HG02870 (cell line): ENCODE measurements around the gene COPG2.
"Not testable (repeated sequence)": the region's sequence is repeated elsewhere in the genome, so short reads cannot be mapped to it uniquely, and the experiment has no call there.

Source experiments
- ATAC-seq: cut with Tn5 transposase; IDR thresholded peaks from one replicate; pipeline ENCODE4 v1.9.1; 2021; ENCODE audit warnings: mild to moderate bottlenecking, moderate library complexity; ENCODE audit not compliant: unreplicated experiment

COPG2 gene

GRCh38 chr7:130566168-130566897 lies 102.2 kb downstream of the COPG2 start:
- ATAC-seq: no peak

GRCh38 chr7:130560972-130561371 lies 107.6 kb downstream of the COPG2 start:
- ATAC-seq: peak; percentile 76

- no peak for ATAC-seq
Measured at GRCh38 chr7:130559184-130559583, 109.4 kb downstream of the COPG2 start.

- no peak for ATAC-seq
Measured at GRCh38 chr7:130554481-130554880, 114.1 kb downstream of the COPG2 start.

- no peak for ATAC-seq
Measured at GRCh38 chr7:130553398-130554029, 115.0 kb downstream of the COPG2 start.

- ATAC-seq: no peak
Measured at GRCh38 chr7:130544356-130544755, 124.2 kb downstream of the COPG2 start.

- ATAC-seq: no peak
Measured at GRCh38 chr7:130543487-130544010, 125.0 kb downstream of the COPG2 start.

GRCh38 chr7:130542297-130542696 lies 126.3 kb downstream of the COPG2 start:
- not testable (repeated sequence) for ATAC-seq

GRCh38 chr7:130541287-130541686 lies 127.3 kb downstream of the COPG2 start:
- ATAC-seq: not testable (repeated sequence)

GRCh38 chr7:130537894-130538293 lies 130.7 kb downstream of the COPG2 start:
- not testable (repeated sequence) for ATAC-seq

- no peak for ATAC-seq
Measured at GRCh38 chr7:130529417-130529816, 139.1 kb downstream of the COPG2 start.

- ATAC-seq: not testable (repeated sequence)
Measured at GRCh38 chr7:130527752-130528355, 140.7 kb downstream of the COPG2 start.

- ATAC-seq: no peak
Measured at GRCh38 chr7:130524628-130525027, 143.9 kb downstream of the COPG2 start.

- not testable (repeated sequence) for ATAC-seq
Measured at GRCh38 chr7:130523519-130524125, 144.9 kb downstream of the COPG2 start.

GRCh38 chr7:130521258-130521951 lies 147.1 kb downstream of the COPG2 start:
- no peak for ATAC-seq

- no peak for ATAC-seq
Measured at GRCh38 chr7:130515315-130516040, 153.1 kb downstream of the COPG2 start.

- ATAC-seq: no peak
Measured at GRCh38 chr7:130513447-130513846, 155.1 kb downstream of the COPG2 start.

GRCh38 chr7:130512038-130512437 lies 156.5 kb downstream of the COPG2 start:
- ATAC-seq: not testable (repeated sequence)

- no peak for ATAC-seq
Measured at GRCh38 chr7:130506358-130506757, 162.2 kb downstream of the COPG2 start.

- ATAC-seq: no peak
Measured at GRCh38 chr7:130505753-130506152, 162.8 kb downstream of the COPG2 start.
